ENCODE results near the gene AFP. TPM values are rescaled to one million over a fixed set of nuclear protein-coding genes. Genes with fewer than 3 reads are reported as not detected.

The AFP gene
- 1.3 to 4.4 TPM (median 1.8 TPM) in 5 replicates for total RNA-seq (2022; extraction: Qiagen RNA extraction; ENCODE audit: low read depth)

DNA sequence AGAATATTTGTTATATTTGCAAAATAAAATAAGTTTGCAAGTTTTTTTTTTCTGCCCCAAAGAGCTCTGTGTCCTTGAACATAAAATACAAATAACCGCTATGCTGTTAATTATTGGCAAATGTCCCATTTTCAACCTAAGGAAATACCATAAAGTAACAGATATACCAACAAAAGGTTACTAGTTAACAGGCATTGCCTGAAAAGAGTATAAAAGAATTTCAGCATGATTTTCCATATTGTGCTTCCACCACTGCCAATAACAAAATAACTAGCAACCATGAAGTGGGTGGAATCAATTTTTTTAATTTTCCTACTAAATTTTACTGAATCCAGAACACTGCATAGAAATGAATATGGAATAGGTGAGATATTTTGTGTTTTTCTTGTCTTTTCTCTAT lies at the start of gene AFP:
Gene AFP, plus strand, starts transcription at position 238 of the 400 bp plus-strand sequence. Its CDS starts 42 bp downstream, at position 280.

GRCh38 chr4:73404042-73404441 lies 32.0 kb upstream of the AFP start, which contains the start of gene ALB:
TSS of gene ALB (plus strand) at chr4:73404287. CDS start at chr4:73404328, 41 bp downstream.

DNA sequence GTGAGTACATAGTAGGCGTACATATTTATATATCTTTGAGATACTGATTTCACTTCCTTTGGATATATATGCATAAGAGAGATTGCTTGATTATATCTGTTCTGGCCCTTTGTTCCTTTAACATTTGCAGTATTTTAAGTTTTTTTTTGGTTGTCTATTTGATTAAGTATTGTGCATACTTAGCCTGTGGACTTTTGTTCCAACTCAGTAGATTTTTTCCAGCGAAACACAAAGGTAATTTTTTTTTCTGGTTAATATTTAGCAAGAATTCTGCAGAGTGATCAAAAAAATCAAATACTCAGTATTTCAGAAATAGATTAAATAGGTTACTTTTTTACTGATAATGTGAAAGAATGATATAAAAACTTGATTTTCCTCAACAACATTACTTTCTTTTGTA lies 45.3 kb downstream of the AFP start, which contains the start of gene AFM:
Gene AFM, plus strand, starts transcription at position 388 of the 400 bp plus-strand sequence. CDS start 31 bp downstream, outside the sequence.

Other genes with a start within 250 kb of the AFP start
- 19.9 to 26.4 TPM (median 21.2 TPM) in 5 replicates for gene ANKRD17, start 177.4 kb upstream of the AFP start, total RNA-seq (2022; extraction: Qiagen RNA extraction; ENCODE audit: low read depth)
- gene ALB, start 31.9 kb upstream of the AFP start, total RNA-seq (2022; extraction: Qiagen RNA extraction; ENCODE audit: low read depth): not detected in 5 replicates
- not detected in 5 replicates for gene AFM, start 45.5 kb downstream of the AFP start, total RNA-seq (2022; extraction: Qiagen RNA extraction; ENCODE audit: low read depth)
- gene RASSF6, start 184.2 kb downstream of the AFP start, total RNA-seq (2022; extraction: Qiagen RNA extraction; ENCODE audit: low read depth): 0.50 to 1.2 TPM (median 0.80 TPM) in 5 replicates